ENCODE results near the gene SIT1. TPM values are rescaled to one million over a fixed set of nuclear protein-coding genes. Genes with fewer than 3 reads are reported as not detected.

Gene SIT1
- total RNA-seq, 4 donors from 2014 or later, result not detected

- intact Hi-C loops (cut with DNase I; ENCODE audit: low total_unique reads), result no loop called here
- 27% methylated on average over 25 of the region's 25 CpGs for WGBS, 2 donors
- H3K4me3 ChIP-seq (ENCODE audit: low read depth, poor library complexity, severe bottlenecking), result peak overlapping the region; percentile 7
- DNase-seq (ENCODE audit: low spot score in 2 of 2), result peak in 1 of 2 donors; percentile 91
- TF ChIP-seq, protein P1, sequence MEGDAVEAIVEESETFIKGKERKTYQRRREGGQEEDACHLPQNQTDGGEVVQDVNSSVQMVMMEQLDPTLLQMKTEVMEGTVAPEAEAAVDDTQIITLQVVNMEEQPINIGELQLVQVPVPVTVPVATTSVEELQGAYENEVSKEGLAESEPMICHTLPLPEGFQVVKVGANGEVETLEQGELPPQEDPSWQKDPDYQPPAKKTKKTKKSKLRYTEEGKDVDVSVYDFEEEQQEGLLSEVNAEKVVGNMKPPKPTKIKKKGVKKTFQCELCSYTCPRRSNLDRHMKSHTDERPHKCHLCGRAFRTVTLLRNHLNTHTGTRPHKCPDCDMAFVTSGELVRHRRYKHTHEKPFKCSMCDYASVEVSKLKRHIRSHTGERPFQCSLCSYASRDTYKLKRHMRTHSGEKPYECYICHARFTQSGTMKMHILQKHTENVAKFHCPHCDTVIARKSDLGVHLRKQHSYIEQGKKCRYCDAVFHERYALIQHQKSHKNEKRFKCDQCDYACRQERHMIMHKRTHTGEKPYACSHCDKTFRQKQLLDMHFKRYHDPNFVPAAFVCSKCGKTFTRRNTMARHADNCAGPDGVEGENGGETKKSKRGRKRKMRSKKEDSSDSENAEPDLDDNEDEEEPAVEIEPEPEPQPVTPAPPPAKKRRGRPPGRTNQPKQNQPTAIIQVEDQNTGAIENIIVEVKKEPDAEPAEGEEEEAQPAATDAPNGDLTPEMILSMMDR (IDR thresholded peaks at IDR 0.05), result no peak
- TF ChIP-seq POLR2A (IDR thresholded peaks at IDR 0.05), result no peak
Observed at GRCh38 chr9:35656831-35657545, 6.3 kb upstream of the SIT1 start.

DNA sequence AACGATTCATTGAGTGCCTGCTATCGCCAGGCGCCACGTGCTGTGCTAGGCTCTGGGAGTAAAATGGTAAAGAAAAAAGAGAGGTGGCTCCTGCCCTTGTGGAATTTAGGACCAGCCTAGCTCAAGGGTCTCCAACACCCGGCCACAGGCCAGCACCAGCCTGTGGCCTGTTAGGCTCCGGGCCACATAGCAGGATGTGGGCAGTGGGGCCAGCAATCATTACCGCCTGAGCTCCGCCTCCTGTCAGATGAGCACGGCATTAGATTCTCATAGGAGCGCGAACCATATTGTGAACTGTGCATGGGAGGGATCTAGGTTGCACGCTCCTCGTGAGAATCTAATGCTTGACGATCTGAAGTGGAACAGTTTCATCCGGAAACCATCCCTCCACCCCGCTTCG, 5.6 kb upstream of the SIT1 start:
- intact Hi-C loops (cut with DNase I; ENCODE audit: low total_unique reads), result no loop called here
- TF ChIP-seq POLR2A (IDR thresholded peaks at IDR 0.05), result no peak
- TF ChIP-seq, protein P1 (IDR thresholded peaks at IDR 0.05), result no peak
- no peak for DNase-seq (ENCODE audit: low spot score in 2 of 2)
- WGBS, 2 donors, result 83 to 85% methylated on average over 17 of the region's 17 CpGs
- H3K4me3 ChIP-seq (ENCODE audit: low read depth, poor library complexity, severe bottlenecking), result no peak overlapping the region

GRCh38 chr9:35653611-35654010, 2.9 kb upstream of the SIT1 start:
- intact Hi-C loops (cut with DNase I; ENCODE audit: low total_unique reads), result no loop called here
- no peak overlapping the region for H3K4me3 ChIP-seq (ENCODE audit: low read depth, poor library complexity, severe bottlenecking)
- 83 to 91% methylated on average over 2 of the region's 2 CpGs for WGBS, 2 donors
- no peak for TF ChIP-seq POLR2A (IDR thresholded peaks at IDR 0.05)
- TF ChIP-seq, protein P1 (IDR thresholded peaks at IDR 0.05), result no peak
- peak in 1 of 2 donors; percentile 17 for DNase-seq (ENCODE audit: low spot score in 2 of 2)

DNA sequence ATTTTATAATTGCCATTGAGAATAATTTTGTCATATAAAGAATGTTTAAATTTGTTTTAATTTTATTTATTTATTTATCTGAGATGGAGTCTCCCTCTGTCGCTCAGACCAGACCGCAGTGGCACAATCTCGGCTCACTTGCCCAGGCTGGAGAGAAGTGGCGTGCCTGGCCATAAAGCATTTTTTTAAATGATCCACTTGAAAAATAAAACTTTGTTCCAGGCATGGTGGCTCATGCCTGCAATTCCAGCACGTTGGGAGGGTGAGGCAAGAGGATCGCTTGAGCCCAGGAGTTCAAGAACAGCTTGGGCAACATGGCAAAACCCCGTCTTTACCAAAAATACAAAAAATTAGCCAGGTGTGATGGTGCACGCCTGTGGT, 2.1 kb upstream of the SIT1 start:
- DNase-seq (ENCODE audit: low spot score in 2 of 2), result no peak
- no peak overlapping the region for H3K4me3 ChIP-seq (ENCODE audit: low read depth, poor library complexity, severe bottlenecking)
- TF ChIP-seq POLR2A (IDR thresholded peaks at IDR 0.05), result no peak
- TF ChIP-seq, protein P1 (IDR thresholded peaks at IDR 0.05), result no peak
- WGBS, 2 donors, result 87 to 88% methylated on average over 8 of the region's 8 CpGs
- intact Hi-C loops (cut with DNase I; ENCODE audit: low total_unique reads), result no loop called here

DNA sequence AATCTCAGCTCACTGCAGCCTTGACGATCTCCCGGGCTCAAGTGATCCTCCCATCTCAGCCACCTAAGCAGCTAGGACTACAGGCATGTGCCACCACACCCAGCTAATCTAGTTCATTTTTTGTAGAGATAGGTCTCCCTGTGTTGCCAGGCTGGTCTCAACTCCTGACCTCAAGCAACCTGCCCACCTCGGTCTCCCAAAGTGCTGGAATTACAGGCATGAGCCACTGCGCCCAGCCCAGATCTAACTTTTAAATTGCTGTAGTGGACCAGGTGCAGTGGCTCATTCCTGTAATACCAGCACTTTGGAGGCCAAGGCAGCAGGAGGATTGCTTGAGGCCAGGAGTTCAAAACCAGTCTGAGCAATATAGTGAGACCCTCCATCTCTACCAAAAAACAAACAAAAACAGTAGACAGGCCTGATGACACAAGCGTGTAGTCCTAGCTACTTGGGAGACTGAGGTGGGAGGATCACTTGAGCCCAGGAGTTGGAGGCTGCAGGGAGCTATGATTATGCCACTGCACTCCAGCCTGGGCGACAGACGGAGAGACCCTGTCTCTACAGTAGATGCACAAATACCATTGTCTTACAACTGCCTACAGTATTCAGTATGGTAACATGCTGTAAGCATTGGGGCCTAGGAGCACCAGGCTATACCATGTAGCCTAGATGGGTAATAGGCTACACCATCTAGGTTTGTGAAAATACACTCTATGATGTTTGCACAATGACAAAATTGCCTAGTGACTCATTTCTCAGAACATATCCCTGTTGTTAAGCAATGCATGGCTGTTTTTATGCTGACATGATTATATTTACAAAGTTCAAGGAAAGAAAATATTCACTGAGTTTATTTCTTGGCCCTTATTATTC, 1.5 kb upstream of the SIT1 start:
- TF ChIP-seq, protein P1 (IDR thresholded peaks at IDR 0.05), result no peak
- no peak for TF ChIP-seq POLR2A (IDR thresholded peaks at IDR 0.05)
- H3K4me3 ChIP-seq (ENCODE audit: low read depth, poor library complexity, severe bottlenecking), result no peak overlapping the region
- 75 to 76% methylated on average over 7 of the region's 7 CpGs for WGBS, 2 donors
- intact Hi-C loops (cut with DNase I; ENCODE audit: low total_unique reads), result no loop called here
- no peak for DNase-seq (ENCODE audit: low spot score in 2 of 2)

Data from lower leg skin (tissue), 4 donors.